ENCODE data around the gene ILF2. TPM values are rescaled to one million over a fixed set of nuclear protein-coding genes. Genes with fewer than 3 reads are reported as not detected.
A peak's percentile ranks its signal among the peaks of the same experiment; 100 is the strongest.

The ILF2 gene
- total and polyA plus RNA-seq, 2 of the 13 experiments (the other 11 are each of a cell fraction or from before 2014, with no cell fraction given), result 292 to 366 TPM

DNA sequence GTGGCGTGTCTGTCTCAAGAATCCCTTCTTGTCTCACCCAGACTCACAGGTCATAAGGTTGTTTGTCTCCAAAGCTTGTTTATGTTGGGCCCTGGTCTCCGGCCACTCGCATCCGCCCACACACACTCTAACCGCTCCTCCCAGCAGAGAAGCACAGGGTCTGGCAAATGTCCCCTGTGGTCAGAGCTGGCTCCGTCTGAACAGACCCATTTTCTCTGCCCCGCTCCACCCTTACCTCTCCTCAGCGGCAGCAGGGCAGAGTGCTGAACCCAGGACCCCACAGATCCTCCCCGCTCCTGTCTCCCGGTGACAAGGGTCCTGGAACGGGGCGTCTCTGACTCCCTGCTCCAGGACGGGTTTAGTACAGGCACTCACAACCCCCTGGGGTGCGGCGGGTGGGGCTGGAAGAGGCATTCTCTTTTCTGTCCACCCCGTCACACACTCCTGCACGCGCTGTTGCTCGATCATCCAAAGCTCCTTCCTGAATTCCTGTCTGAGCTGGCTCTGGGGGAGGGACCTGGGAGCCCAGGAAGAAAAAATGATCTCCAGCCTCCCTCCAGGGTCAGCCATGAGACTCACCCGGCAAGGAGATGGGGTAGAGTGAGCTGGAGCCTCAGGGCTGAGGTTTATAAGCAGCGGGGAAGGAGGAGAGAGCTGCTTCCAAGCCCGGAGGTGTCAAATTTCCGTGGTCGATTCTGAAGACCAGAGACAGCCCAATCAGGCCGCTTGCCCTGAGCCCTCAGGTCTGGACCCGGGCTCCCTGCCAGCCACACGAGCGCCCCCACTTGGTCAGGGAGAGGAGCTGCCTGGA lies 43.7 kb downstream of the ILF2 start, which contains the start of gene S100A13 (continued):
- TF ChIP-seq, protein P1, sequence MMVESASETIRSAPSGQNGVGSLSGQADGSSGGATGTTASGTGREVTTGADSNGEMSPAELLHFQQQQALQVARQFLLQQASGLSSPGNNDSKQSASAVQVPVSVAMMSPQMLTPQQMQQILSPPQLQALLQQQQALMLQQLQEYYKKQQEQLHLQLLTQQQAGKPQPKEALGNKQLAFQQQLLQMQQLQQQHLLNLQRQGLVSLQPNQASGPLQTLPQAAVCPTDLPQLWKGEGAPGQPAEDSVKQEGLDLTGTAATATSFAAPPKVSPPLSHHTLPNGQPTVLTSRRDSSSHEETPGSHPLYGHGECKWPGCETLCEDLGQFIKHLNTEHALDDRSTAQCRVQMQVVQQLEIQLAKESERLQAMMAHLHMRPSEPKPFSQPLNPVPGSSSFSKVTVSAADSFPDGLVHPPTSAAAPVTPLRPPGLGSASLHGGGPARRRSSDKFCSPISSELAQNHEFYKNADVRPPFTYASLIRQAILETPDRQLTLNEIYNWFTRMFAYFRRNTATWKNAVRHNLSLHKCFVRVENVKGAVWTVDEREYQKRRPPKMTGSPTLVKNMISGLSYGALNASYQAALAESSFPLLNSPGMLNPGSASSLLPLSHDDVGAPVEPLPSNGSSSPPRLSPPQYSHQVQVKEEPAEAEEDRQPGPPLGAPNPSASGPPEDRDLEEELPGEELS (CRISPR knock-in tag; IDR thresholded peaks at IDR 0.05), result no peak
- no peak for TF ChIP-seq ZXDC (CRISPR knock-in tag; IDR thresholded peaks at IDR 0.05)
- TF ChIP-seq, protein P2, sequence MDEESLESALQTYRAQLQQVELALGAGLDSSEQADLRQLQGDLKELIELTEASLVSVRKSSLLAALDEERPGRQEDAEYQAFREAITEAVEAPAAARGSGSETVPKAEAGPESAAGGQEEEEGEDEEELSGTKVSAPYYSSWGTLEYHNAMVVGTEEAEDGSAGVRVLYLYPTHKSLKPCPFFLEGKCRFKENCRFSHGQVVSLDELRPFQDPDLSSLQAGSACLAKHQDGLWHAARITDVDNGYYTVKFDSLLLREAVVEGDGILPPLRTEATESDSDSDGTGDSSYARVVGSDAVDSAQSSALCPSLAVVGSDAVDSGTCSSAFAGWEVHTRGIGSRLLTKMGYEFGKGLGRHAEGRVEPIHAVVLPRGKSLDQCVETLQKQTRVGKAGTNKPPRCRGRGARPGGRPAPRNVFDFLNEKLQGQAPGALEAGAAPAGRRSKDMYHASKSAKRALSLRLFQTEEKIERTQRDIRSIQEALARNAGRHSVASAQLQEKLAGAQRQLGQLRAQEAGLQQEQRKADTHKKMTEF (CRISPR knock-in tag; IDR thresholded peaks at IDR 0.05), result peak; percentile 58; the same call in 1 of the 2 replicates
- TF ChIP-seq GLI4 (CRISPR knock-in tag; IDR thresholded peaks at IDR 0.05; ENCODE audit: borderline replicate concordance), result no peak
- no peak for TF ChIP-seq MBD4 (IDR thresholded peaks at IDR 0.05; ENCODE audit: borderline replicate concordance, low read length)
- 0 out of 2 replicates have a peak, but pooled peaks have one; percentile 25 for TF ChIP-seq RNF2 (conservative IDR thresholded peaks at IDR 0.05; ENCODE audit: low read depth)
- no peak for TF ChIP-seq ZNF460 (CRISPR knock-in tag; IDR thresholded peaks at IDR 0.05; ENCODE audit: borderline replicate concordance)
- peak; percentile 23; the same call in 1 of the 2 replicates for TF ChIP-seq NR2C2 (CRISPR knock-in tag; IDR thresholded peaks at IDR 0.05; ENCODE audit: borderline replicate concordance)
- no peak for TF ChIP-seq IKZF1 (IDR thresholded peaks at IDR 0.05)
- TF ChIP-seq POGK (CRISPR knock-in tag; conservative IDR thresholded peaks at IDR 0.05), result 0 out of 2 replicates have a peak, but pooled peaks have one; percentile 33
- TF ChIP-seq ZBTB1 (CRISPR knock-in tag; IDR thresholded peaks at IDR 0.05; ENCODE audit: borderline replicate concordance), result no peak
- peak; percentile 59 for TF ChIP-seq YY1 (IDR thresholded peaks at IDR 0.05; ENCODE audit: insufficient read depth, insufficient replicate concordance, low read depth, low read length)
- TF ChIP-seq, protein P3, sequence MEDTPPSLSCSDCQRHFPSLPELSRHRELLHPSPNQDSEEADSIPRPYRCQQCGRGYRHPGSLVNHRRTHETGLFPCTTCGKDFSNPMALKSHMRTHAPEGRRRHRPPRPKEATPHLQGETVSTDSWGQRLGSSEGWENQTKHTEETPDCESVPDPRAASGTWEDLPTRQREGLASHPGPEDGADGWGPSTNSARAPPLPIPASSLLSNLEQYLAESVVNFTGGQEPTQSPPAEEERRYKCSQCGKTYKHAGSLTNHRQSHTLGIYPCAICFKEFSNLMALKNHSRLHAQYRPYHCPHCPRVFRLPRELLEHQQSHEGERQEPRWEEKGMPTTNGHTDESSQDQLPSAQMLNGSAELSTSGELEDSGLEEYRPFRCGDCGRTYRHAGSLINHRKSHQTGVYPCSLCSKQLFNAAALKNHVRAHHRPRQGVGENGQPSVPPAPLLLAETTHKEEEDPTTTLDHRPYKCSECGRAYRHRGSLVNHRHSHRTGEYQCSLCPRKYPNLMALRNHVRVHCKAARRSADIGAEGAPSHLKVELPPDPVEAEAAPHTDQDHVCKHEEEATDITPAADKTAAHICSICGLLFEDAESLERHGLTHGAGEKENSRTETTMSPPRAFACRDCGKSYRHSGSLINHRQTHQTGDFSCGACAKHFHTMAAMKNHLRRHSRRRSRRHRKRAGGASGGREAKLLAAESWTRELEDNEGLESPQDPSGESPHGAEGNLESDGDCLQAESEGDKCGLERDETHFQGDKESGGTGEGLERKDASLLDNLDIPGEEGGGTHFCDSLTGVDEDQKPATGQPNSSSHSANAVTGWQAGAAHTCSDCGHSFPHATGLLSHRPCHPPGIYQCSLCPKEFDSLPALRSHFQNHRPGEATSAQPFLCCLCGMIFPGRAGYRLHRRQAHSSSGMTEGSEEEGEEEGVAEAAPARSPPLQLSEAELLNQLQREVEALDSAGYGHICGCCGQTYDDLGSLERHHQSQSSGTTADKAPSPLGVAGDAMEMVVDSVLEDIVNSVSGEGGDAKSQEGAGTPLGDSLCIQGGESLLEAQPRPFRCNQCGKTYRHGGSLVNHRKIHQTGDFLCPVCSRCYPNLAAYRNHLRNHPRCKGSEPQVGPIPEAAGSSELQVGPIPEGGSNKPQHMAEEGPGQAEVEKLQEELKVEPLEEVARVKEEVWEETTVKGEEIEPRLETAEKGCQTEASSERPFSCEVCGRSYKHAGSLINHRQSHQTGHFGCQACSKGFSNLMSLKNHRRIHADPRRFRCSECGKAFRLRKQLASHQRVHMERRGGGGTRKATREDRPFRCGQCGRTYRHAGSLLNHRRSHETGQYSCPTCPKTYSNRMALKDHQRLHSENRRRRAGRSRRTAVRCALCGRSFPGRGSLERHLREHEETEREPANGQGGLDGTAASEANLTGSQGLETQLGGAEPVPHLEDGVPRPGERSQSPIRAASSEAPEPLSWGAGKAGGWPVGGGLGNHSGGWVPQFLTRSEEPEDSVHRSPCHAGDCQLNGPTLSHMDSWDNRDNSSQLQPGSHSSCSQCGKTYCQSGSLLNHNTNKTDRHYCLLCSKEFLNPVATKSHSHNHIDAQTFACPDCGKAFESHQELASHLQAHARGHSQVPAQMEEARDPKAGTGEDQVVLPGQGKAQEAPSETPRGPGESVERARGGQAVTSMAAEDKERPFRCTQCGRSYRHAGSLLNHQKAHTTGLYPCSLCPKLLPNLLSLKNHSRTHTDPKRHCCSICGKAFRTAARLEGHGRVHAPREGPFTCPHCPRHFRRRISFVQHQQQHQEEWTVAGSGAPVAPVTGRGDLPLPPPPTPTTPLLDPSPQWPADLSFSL (CRISPR knock-in tag; IDR thresholded peaks at IDR 0.05), result no peak
